HFF-Myc (cell line): ENCODE data around the gene STAT2.
"Not testable (repeated sequence)": the region's sequence is repeated elsewhere in the genome, so short reads cannot be mapped to it uniquely, and the experiment has no call there.

Source experiments
- DNase-seq: peaks from one replicate; pipeline ENCODE4 v3.0.0-alpha.2; 2011; ENCODE audit warnings: low read depth; ENCODE audit errors: extremely low read depth
- H3K4me3 ChIP-seq: replicated peaks from 2 replicates; pipeline ENCODE4 v1.5.1; 2011; ENCODE audit warnings: low read depth, mild to moderate bottlenecking, control low read depth, low read length
- TF ChIP-seq, protein P1 (sequence below): IDR thresholded peaks from 2 replicates; pipeline ENCODE4 v1.5.1; 2012; ENCODE audit warnings: mild to moderate bottlenecking, low read depth, low read length, control low read depth; ENCODE audit errors: missing control alignments

The STAT2 gene

GRCh38 chr12:56359851-56360767 lies at the start of gene STAT2:
Gene STAT2 (minus strand): TSS chr12:56360107. CDS start chr12:56356571, 3,536 bp downstream.
- peak within 1 kb of the TSS; percentile 61 for H3K4me3 ChIP-seq
- DNase-seq, result peak; percentile 100
- TF ChIP-seq, protein P1, sequence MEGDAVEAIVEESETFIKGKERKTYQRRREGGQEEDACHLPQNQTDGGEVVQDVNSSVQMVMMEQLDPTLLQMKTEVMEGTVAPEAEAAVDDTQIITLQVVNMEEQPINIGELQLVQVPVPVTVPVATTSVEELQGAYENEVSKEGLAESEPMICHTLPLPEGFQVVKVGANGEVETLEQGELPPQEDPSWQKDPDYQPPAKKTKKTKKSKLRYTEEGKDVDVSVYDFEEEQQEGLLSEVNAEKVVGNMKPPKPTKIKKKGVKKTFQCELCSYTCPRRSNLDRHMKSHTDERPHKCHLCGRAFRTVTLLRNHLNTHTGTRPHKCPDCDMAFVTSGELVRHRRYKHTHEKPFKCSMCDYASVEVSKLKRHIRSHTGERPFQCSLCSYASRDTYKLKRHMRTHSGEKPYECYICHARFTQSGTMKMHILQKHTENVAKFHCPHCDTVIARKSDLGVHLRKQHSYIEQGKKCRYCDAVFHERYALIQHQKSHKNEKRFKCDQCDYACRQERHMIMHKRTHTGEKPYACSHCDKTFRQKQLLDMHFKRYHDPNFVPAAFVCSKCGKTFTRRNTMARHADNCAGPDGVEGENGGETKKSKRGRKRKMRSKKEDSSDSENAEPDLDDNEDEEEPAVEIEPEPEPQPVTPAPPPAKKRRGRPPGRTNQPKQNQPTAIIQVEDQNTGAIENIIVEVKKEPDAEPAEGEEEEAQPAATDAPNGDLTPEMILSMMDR, result no peak

DNA sequence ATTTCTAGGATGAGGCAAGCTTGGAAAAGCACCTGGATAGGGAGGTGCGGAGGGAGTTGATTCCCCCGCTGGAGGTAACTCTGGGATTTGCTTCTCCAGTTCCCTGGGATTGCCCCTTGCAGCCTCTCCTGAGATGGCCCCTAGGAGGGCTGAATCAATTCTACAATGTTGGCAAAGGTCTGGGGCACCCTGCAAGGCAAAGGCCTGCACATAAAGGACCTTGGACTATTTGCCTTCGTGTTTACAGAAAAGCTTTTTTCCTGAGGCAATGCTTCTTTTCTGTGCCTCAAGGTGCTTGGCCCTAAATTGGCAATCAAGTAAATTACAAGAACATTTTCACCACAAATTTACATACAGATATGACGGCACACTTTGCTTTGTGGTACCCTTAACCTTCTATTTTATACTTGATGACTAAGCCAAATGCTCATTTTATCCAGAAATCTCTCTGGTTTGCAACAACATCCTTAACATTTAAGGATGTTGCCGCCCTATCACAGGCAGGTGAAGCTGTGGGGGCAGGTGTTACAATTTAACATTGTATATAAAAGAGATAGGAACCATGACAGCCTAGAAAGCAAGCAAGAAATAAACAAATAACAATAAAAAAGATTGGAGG lies 49.0 kb upstream of the STAT2 start:
- H3K4me3 ChIP-seq, result no peak overlapping the region
- DNase-seq, result no peak
- TF ChIP-seq, protein P1, result no peak

- H3K4me3 ChIP-seq, DNase-seq: not testable (repeated sequence)
Measured at GRCh38 chr12:56404227-56404626, 44.3 kb upstream of the STAT2 start.

GRCh38 chr12:56401612-56402011 lies 41.7 kb upstream of the STAT2 start:
- not testable (repeated sequence) for H3K4me3 ChIP-seq, DNase-seq

- DNase-seq, H3K4me3 ChIP-seq: not testable (repeated sequence)
Measured at GRCh38 chr12:56401125-56401524, 41.2 kb upstream of the STAT2 start.

GRCh38 chr12:56399466-56399865 lies 39.6 kb upstream of the STAT2 start:
- H3K4me3 ChIP-seq, DNase-seq: not testable (repeated sequence)

DNA sequence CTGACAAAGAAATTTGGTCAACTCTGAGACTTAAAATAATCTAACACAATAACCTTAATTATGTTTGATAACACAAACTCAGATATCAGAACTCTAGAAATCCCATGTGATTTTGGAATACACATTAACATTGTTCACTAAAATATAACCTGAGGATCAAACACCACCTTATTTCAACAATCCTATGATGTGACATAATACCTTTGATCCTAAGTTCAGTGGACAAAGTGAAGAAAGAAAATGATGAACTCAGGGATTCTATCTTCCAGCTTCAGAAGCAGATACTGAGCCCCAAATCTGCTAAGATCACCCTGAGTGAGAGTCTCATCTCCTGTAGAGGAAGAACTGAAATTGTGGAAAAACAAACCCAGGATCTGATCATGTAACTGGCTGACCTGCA lies 38.4 kb upstream of the STAT2 start:
- H3K4me3 ChIP-seq, result no peak overlapping the region
- DNase-seq, result no peak
- TF ChIP-seq, protein P1, result no peak

DNA sequence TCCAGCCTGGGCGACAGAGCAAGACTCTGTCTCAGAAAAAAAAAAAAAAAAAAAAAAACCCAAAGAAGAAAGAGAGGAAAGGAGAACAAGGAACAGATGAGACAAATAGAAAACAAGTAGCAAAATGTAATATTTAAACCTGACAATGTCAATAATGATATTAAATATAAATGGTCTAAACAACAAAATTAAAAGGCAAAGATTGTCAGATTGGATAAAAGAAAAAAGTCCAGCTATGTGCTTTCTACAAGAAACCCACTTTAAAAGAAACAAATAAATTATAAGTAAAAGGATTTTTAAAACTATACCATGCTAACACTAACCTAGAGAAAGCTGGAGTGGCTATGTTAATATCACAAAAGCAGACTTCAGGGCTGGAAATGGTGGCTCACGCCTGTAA lies 32.4 kb upstream of the STAT2 start:
- TF ChIP-seq, protein P1, result no peak
- DNase-seq, result no peak
- no peak overlapping the region for H3K4me3 ChIP-seq

GRCh38 chr12:56391721-56392120 lies 31.8 kb upstream of the STAT2 start:
- DNase-seq, result no peak
- H3K4me3 ChIP-seq, result no peak overlapping the region
- TF ChIP-seq, protein P1, result no peak
